ENCODE measurements around the gene TMEM205. TPM values are rescaled to one million over a fixed set of nuclear protein-coding genes. Genes with fewer than 3 reads are reported as not detected.
"Not testable (repeated sequence)": the region's sequence is repeated elsewhere in the genome, so short reads cannot be mapped to it uniquely, and the experiment has no call there.

The TMEM205 gene
- total RNA-seq, 6 donors from 2014 or later: 85.9 to 260 (median 132) TPM

- no peaks in the 10 kb centered on the region for H3K27me3 ChIP-seq
- H3K27ac ChIP-seq: peak overlapping the region; percentile 62 to 91 (median 82)
- H3K36me3 ChIP-seq: peaks cover 0 to 27% (median 13%) of the 10 kb centered on the region in 4 donors
- 29 to 52% methylated on average over 7 of the region's 7 CpGs for WGBS, 2 donors
- TF ChIP-seq CTCF (IDR thresholded peaks at IDR 0.05) (no peak), POLR2A (IDR thresholded peaks at IDR 0.05) (no peak), EP300 (IDR thresholded peaks at IDR 0.05) (no peak), POLR2AphosphoS5 (IDR thresholded peaks at IDR 0.05) (no peak)
- ATAC-seq (ENCODE audit: low FRiP score in 2 of 2) (no peak), DNase-seq (no peak)
- no peak overlapping the region for H3K4me3 ChIP-seq
- no peaks in the 10 kb centered on the region for H3K9me3 ChIP-seq
- H3K4me1 ChIP-seq: peaks cover 25 to 55% (median 51%) of the 10 kb centered on the region in 4 donors
Observed at GRCh38 chr19:11322269-11323024, 23.6 kb downstream of the TMEM205 start.

- WGBS, 2 donors: 71 to 75% methylated on average over 14 of the region's 14 CpGs
Observed at GRCh38 chr19:11321191-11322126, 24.6 kb downstream of the TMEM205 start.

GRCh38 chr19:11320278-11320995 is 25.6 kb downstream of the TMEM205 start:
- H3K27me3 ChIP-seq; H3K36me3 ChIP-seq; H3K9me3 ChIP-seq; ATAC-seq (ENCODE audit: low FRiP score in 2 of 2); DNase-seq: not testable (repeated sequence)
- Histone ChIP-seq H3K27ac (peak overlapping the region; percentile 62 to 91 (median 82)), H3K4me3 (peak overlapping the region in 1 of 4 donors; percentile 27), H3K4me1 (peaks cover 25 to 59% (median 54%) of the 10 kb centered on the region in 4 donors)
- 77 to 78% methylated on average over 8 to 9 of the region's 9 CpGs for WGBS, 2 donors

More at GRCh38 chr19:11321191-11322126, 24.6 kb downstream of the TMEM205 start:
- Histone ChIP-seq H3K9me3 (no peaks in the 10 kb centered on the region), H3K27me3 (no peaks in the 10 kb centered on the region), H3K36me3 (peaks cover 0 to 17% (median 7%) of the 10 kb centered on the region in 4 donors), H3K4me3 (peak overlapping the region in 1 of 4 donors; percentile 27), H3K4me1 (peaks cover 25 to 59% (median 55%) of the 10 kb centered on the region in 4 donors), H3K27ac (peak overlapping the region; percentile 62 to 91 (median 82))
- ATAC-seq (ENCODE audit: low FRiP score in 2 of 2) (no peak), DNase-seq (no peak)
- TF ChIP-seq POLR2AphosphoS5 (IDR thresholded peaks at IDR 0.05) (no peak), EP300 (IDR thresholded peaks at IDR 0.05) (no peak), CTCF (IDR thresholded peaks at IDR 0.05) (no peak), POLR2A (IDR thresholded peaks at IDR 0.05) (no peak)

GRCh38 chr19:11306337-11306736 is 39.7 kb downstream of the TMEM205 start:
- ATAC-seq (ENCODE audit: low FRiP score in 2 of 2) (no peak), DNase-seq (no peak)
- no peak overlapping the region for H3K27ac ChIP-seq
- no peaks in the 10 kb centered on the region for H3K4me1 ChIP-seq
- no peaks in the 10 kb centered on the region for H3K36me3 ChIP-seq
- no peaks in the 10 kb centered on the region for H3K27me3 ChIP-seq
- WGBS, 2 donors: 81 to 83% methylated on average over 9 of the region's 9 CpGs
- H3K9me3 ChIP-seq: no peaks in the 10 kb centered on the region
- no peak overlapping the region for H3K4me3 ChIP-seq
- no peak for TF ChIP-seq POLR2A (IDR thresholded peaks at IDR 0.05)

- WGBS, 2 donors: 91 to 93% methylated on average over 5 of the region's 5 CpGs
Observed at GRCh38 chr19:11304936-11305335, 41.1 kb downstream of the TMEM205 start.

More at GRCh38 chr19:11304936-11305335, 41.1 kb downstream of the TMEM205 start:
- TF ChIP-seq POLR2A (IDR thresholded peaks at IDR 0.05) (no peak), CTCF (IDR thresholded peaks at IDR 0.05) (no peak), EP300 (IDR thresholded peaks at IDR 0.05) (no peak), POLR2AphosphoS5 (IDR thresholded peaks at IDR 0.05) (no peak)
- Histone ChIP-seq H3K4me3 (no peak overlapping the region), H3K36me3 (no peaks in the 10 kb centered on the region), H3K9me3 (no peaks in the 10 kb centered on the region), H3K27ac (no peak overlapping the region), H3K4me1 (no peaks in the 10 kb centered on the region), H3K27me3 (no peaks in the 10 kb centered on the region)
- ATAC-seq (ENCODE audit: low FRiP score in 2 of 2) (no peak), DNase-seq (no peak)
